ENCODE results near the gene ZGPAT. TPM values are rescaled to one million over a fixed set of nuclear protein-coding genes. Genes with fewer than 3 reads are reported as not detected.

ZGPAT gene
- total and polyA plus RNA-seq, 2 of the 13 experiments (the other 11 are each of a cell fraction or from before 2014, with no cell fraction given) = 23.0 to 41.9 TPM

DNA sequence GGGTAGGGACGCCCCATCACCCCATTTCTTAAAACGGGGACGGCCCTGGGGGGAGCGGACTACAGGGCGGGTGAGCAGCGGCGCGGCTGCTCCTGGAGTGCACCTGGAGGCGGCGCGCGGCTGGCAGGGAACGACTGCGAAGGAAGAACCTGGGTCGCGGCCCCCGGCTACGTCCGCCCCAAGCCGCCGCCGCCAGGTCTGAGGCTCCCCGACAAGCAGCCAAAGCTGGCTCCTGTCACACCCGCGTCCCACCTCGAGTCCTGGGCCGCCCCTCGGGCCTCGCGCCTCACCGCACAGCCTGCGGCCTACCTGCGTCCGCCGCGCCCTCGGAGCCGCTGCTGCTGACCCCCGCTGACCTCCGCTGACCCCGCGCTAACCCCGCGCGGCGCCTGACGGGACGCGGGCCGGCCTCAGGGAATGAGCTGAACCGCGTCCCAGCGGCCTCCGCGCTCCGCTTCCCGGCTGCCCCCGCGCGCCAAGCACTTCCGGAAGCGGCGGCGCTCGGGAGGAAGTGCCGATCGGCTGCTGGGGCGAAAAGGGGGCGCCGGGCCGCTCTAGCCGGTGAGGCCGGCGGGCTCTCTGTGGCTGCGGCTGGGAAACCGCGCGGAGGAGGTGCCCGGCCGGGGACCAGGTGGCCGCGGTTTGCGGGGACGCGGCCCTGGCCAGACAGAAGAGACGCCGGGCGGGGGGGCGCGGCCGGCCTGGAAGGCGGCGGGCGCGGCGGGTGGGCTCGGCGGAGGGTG, at the start of gene ZGPAT, which contains the start of gene ARFRP1 (continued):
- TF ChIP-seq ZNF550 (CRISPR knock-in tag; IDR thresholded peaks at IDR 0.05; ENCODE audit: borderline replicate concordance) (no peak), NCOR1 (IDR thresholded peaks at IDR 0.05; ENCODE audit: borderline replicate concordance, low read length) (peak; percentile 72; the same call in 1 of the 2 replicates), ZNF10 (CRISPR knock-in tag; IDR thresholded peaks at IDR 0.05; ENCODE audit: borderline replicate concordance, low read depth) (no peak), ONECUT2 (CRISPR knock-in tag; IDR thresholded peaks at IDR 0.05) (peak; percentile 39; the same call in 1 of the 2 replicates), ZNF274 (CRISPR knock-in tag; IDR thresholded peaks at IDR 0.05) (peak; percentile 41; the same call in 1 of the 2 replicates), THYN1 (CRISPR knock-in tag; IDR thresholded peaks at IDR 0.05; ENCODE audit: borderline replicate concordance, low read depth) (peak; percentile 95; the same call in 1 of the 2 replicates), RBFOX2 (IDR thresholded peaks at IDR 0.05; ENCODE audit: low read depth, low read length) (peak; percentile 95), ZBTB21 (CRISPR knock-in tag; IDR thresholded peaks at IDR 0.05) (0 out of 2 replicates have a peak, but pooled peaks have one; percentile 40), ZNF619 (CRISPR knock-in tag; IDR thresholded peaks at IDR 0.05) (peak; percentile 98; the same call in 1 of the 2 replicates), EP300 (IDR thresholded peaks at IDR 0.05; ENCODE audit: low read depth in 2 of 2, low read length in 2 of 2) (peak; percentile 40 to 42; a peak in 2 of 4 replicates), EP300 (CRISPR knock-in tag; IDR thresholded peaks at IDR 0.05; ENCODE audit: borderline replicate concordance) (peak; percentile 64), ZEB1 (IDR thresholded peaks at IDR 0.05; ENCODE audit: insufficient replicate concordance, low read depth) (peak; percentile 39), FOXA3 (CRISPR knock-in tag; IDR thresholded peaks at IDR 0.05) (peak; percentile 83), ZKSCAN5 (CRISPR knock-in tag; IDR thresholded peaks at IDR 0.05) (no peak), ZNF30 (CRISPR knock-in tag; IDR thresholded peaks at IDR 0.05) (peak; percentile 93; the same call in 1 of the 2 replicates), TBX2 (CRISPR knock-in tag; IDR thresholded peaks at IDR 0.05; ENCODE audit: borderline replicate concordance) (peak; percentile 82), KLF12 (CRISPR knock-in tag; IDR thresholded peaks at IDR 0.05; ENCODE audit: borderline replicate concordance) (peak; percentile 91; the same call in 1 of the 2 replicates), GABPA (IDR thresholded peaks at IDR 0.05; ENCODE audit: low read depth, low read length) (no peak), GABPA (CRISPR knock-in tag; IDR thresholded peaks at IDR 0.05; ENCODE audit: low read depth) (peak; percentile 89), ZMYM4 (CRISPR knock-in tag; IDR thresholded peaks at IDR 0.05) (peak; percentile 88), ZNF468 (CRISPR knock-in tag; IDR thresholded peaks at IDR 0.05) (peak; percentile 89), SMYD3 (CRISPR knock-in tag; IDR thresholded peaks at IDR 0.05) (peak; percentile 97), TBL1XR1 (IDR thresholded peaks at IDR 0.05; ENCODE audit: borderline replicate concordance, low read length, partially characterized antibody) (peak; percentile 90), CREM (IDR thresholded peaks at IDR 0.05) (no peak; the same call in 1 of the 2 replicates), CREM (CRISPR knock-in tag; IDR thresholded peaks at IDR 0.05) (no peak)
- TF ChIP-seq, protein P1, sequence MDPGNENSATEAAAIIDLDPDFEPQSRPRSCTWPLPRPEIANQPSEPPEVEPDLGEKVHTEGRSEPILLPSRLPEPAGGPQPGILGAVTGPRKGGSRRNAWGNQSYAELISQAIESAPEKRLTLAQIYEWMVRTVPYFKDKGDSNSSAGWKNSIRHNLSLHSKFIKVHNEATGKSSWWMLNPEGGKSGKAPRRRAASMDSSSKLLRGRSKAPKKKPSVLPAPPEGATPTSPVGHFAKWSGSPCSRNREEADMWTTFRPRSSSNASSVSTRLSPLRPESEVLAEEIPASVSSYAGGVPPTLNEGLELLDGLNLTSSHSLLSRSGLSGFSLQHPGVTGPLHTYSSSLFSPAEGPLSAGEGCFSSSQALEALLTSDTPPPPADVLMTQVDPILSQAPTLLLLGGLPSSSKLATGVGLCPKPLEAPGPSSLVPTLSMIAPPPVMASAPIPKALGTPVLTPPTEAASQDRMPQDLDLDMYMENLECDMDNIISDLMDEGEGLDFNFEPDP (CRISPR knock-in tag; conservative IDR thresholded peaks at IDR 0.05) = peak; percentile 98
- TF ChIP-seq, protein P2, sequence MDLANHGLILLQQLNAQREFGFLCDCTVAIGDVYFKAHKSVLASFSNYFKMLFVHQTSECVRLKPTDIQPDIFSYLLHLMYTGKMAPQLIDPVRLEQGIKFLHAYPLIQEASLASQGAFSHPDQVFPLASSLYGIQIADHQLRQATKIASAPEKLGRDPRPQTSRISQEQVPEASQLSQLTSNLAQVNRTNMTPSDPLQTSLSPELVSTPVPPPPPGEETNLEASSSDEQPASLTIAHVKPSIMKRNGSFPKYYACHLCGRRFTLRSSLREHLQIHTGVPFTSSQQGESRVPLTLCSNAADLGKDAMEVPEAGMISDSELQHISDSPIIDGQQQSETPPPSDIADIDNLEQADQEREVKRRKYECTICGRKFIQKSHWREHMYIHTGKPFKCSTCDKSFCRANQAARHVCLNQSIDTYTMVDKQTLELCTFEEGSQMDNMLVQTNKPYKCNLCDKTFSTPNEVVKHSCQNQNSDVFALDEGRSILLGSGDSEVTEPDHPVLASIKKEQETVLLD (CRISPR knock-in tag; IDR thresholded peaks at IDR 0.05; ENCODE audit: low read depth) = peak; percentile 98
- TF ChIP-seq, protein P3, sequence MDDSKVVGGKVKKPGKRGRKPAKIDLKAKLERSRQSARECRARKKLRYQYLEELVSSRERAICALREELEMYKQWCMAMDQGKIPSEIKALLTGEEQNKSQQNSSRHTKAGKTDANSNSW (CRISPR knock-in tag; IDR thresholded peaks at IDR 0.05; ENCODE audit: borderline replicate concordance) = peak; percentile 96; the same call in 1 of the 2 replicates
